Endothelial cell of umbilical vein (primary cell): ENCODE measurements around the gene KIF5C.

Experiments
- CTCF ChIP-seq, 2 donors: IDR thresholded peaks; 1 replicate in 1 of 2; 2 replicates in 1 of 2; pipeline ENCODE4 v1.5.1; 2011; ENCODE audit warnings: low read length in 2 of 2, mild to moderate bottlenecking in 2 of 2, moderate library complexity in 2 of 2, control low read depth in 1 of 2, inconsistent platforms in 1 of 2, low read depth in 1 of 2; ENCODE audit not compliant: insufficient read depth in 1 of 2; ENCODE audit errors: extremely low read depth in 1 of 2
- EZH2 ChIP-seq: IDR thresholded peaks from 2 replicates; pipeline ENCODE4 v1.6.1; 2012; ENCODE audit warnings: borderline replicate concordance, low read depth, mild to moderate bottlenecking, moderate library complexity, low read length, inconsistent platforms; ENCODE audit not compliant: severe bottlenecking
- JUN ChIP-seq: IDR thresholded peaks from 2 replicates; pipeline ENCODE4 v1.6.1; 2011; ENCODE audit warnings: borderline replicate concordance, low read depth; ENCODE audit not compliant: insufficient read length, insufficient read depth
- POLR2A ChIP-seq: IDR thresholded peaks from 2 replicates; pipeline ENCODE4 v1.6.1; 2012; ENCODE audit warnings: low read depth, mild to moderate bottlenecking, control low read depth, low read length

- TF ChIP-seq CTCF (IDR thresholded peaks at IDR 0.05; ENCODE audit: extremely low read depth in 1 of 2, insufficient read depth in 1 of 2, low read depth in 1 of 2, low read length in 2 of 2) (no peak), EZH2 (no peak), JUN (no peak), POLR2A (no peak)
Observed at GRCh38 chr2:149029307-149029965, 154.4 kb downstream of the KIF5C start.
